Neutrophil (primary cell): ENCODE measurements around the gene TNNT3.
"Not testable (repeated sequence)": the region's sequence is repeated elsewhere in the genome, so short reads cannot be mapped to it uniquely, and the experiment has no call there.

ENCODE experiments used
- H3K27ac ChIP-seq: fragments of 200-600 bp; sonication (generic); 2 replicates; pipeline ENCODE4 v1.5.1; 2016; ENCODE audit warnings: mild to moderate bottlenecking, moderate library complexity
- H3K27me3 ChIP-seq: fragments of 200-600 bp; sonication (generic); 2 replicates; pipeline ENCODE4 v1.6.0; 2016; ENCODE audit warnings: mild to moderate bottlenecking
- H3K36me3 ChIP-seq: fragments of 200-600 bp; sonication (generic); 2 replicates; pipeline ENCODE4 v1.5.1; 2017
- H3K4me1 ChIP-seq, 2 experiments: fragments of 200-600 bp in 1 of 2; sonication (generic) in 1 of 2; 1 replicate in 1 of 2; 2 replicates in 1 of 2; pipeline versions ENCODE4 v1.5.1 to v1.6.1; 2013 to 2016; ENCODE audit warnings: low read depth in 1 of 2, low read length in 1 of 2, mild to moderate bottlenecking in 1 of 2, moderate library complexity in 1 of 2; ENCODE audit not compliant: control insufficient read depth in 1 of 2, insufficient read depth in 1 of 2
- H3K4me3 ChIP-seq, 2 experiments: fragments of 200-600 bp in 1 of 2; sonication (generic) in 1 of 2; 1 replicate in 1 of 2; 2 replicates in 1 of 2; pipeline ENCODE4 v1.5.1; 2013 to 2016; ENCODE audit warnings: low read depth in 1 of 2, low read length in 1 of 2, mild to moderate bottlenecking in 1 of 2, moderate library complexity in 1 of 2
- H3K9me3 ChIP-seq: fragments of 200-600 bp; sonication (generic); 2 replicates; pipeline ENCODE4 v1.5.1; 2016
- TF ChIP-seq, protein P1 (sequence below): fragments of 200-600 bp; sonication (generic); IDR thresholded peaks from 2 replicates; pipeline ENCODE4 v1.5.1; 2016; ENCODE audit warnings: antibody characterized with exemption

Gene TNNT3

DNA sequence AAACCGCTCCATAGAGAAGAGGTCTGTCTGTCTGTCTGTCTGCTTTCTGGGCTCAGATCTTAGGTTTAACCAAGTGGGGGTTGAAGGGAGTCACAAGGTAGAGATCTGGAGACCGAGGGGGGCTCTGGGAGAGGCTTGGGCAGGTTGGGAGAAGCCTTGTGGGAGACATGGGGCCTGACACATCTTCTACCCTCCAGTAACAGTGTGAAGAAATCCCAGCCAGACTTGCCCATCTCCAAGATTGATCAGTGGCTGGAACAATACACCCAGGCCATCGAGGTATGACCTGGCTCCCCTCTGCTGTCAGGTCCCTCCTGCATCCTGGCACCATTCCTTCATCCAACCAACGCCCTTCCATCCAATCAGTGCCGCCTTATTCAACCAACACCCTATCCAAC is 35.2 kb upstream of the TNNT3 start:
- TF ChIP-seq, protein P1, sequence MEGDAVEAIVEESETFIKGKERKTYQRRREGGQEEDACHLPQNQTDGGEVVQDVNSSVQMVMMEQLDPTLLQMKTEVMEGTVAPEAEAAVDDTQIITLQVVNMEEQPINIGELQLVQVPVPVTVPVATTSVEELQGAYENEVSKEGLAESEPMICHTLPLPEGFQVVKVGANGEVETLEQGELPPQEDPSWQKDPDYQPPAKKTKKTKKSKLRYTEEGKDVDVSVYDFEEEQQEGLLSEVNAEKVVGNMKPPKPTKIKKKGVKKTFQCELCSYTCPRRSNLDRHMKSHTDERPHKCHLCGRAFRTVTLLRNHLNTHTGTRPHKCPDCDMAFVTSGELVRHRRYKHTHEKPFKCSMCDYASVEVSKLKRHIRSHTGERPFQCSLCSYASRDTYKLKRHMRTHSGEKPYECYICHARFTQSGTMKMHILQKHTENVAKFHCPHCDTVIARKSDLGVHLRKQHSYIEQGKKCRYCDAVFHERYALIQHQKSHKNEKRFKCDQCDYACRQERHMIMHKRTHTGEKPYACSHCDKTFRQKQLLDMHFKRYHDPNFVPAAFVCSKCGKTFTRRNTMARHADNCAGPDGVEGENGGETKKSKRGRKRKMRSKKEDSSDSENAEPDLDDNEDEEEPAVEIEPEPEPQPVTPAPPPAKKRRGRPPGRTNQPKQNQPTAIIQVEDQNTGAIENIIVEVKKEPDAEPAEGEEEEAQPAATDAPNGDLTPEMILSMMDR, result no peak
- Histone ChIP-seq H3K36me3 (peaks cover 100% of the 10 kb centered on the region), H3K4me3 (no peak overlapping the region), H3K4me1 (peaks cover 48 to 63% of the 10 kb centered on the region in 2 experiments), H3K9me3 (no peaks in the 10 kb centered on the region), H3K27ac (peak overlapping the region; percentile 64), H3K27me3 (peaks cover 34% of the 10 kb centered on the region)

DNA sequence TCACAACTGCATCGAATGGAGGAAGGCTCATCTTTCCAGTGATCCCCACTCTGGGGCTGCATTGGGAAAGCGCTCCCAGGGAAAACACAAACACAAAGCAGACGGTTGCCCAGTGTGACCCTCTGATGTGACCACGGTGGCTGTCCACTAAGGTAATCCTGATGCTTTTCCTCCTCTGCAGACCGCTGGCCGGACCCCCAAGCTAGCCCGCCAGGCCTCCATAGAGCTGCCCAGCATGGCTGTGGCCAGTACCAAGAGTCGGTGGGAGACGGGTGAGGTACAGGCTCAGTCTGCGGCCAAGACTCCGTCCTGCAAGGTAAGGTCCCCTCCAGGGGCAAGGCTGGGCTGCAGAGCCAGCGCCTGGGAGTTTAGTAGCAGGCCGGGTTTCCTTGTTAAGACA is 33.0 kb upstream of the TNNT3 start:
- not testable (repeated sequence) for H3K4me3 ChIP-seq, H3K27ac ChIP-seq, H3K9me3 ChIP-seq
- Histone ChIP-seq H3K27me3 (peaks cover 40% of the 10 kb centered on the region), H3K4me1 (peaks cover 32 to 63% of the 10 kb centered on the region in 2 experiments), H3K36me3 (peaks cover 100% of the 10 kb centered on the region)

DNA sequence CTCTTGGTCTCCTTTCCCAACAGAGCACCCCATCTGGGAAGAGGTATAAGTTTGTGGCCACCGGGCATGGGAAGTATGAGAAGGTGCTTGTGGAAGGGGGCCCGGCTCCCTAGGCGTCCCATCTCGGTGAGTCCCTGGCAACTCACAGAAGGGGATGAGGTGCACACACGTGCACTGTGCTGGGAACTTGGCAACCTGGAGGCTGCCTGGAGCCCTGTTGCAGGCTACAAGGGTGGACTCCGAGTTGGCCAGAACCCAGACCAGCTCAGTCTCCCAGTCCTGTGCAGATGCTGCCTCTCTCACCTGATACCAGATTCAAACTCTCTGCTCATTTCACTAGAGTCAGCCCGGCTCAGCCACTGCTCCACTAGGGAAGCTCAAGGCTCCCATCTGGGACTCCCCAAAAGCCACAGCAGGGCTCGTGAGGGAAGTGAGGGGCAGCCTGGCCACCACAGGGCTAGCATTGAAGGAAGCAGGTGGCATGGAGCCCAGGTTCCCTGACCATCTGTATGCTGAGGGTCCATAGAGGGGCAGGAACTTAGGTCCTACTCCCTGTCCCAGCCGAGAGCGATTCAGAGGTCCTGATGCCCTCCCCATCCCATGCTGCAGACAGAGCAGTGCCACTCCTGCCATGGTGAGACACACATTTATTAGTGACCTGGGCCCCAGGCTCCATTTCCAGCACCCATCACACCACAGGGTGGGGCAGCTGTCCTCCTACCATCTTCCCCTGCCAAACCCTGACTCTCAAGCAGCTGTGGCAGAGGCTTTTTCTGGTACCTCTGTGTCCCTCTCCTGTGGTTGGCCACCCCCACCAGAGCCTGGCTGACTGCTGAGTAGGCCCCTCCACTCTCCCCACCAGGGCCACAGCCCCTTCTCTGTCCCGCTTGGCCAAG is 31.8 kb upstream of the TNNT3 start:
- H3K4me1 ChIP-seq, result peaks cover 24 to 56% of the 10 kb centered on the region in 2 experiments
- peaks cover 98% of the 10 kb centered on the region for H3K36me3 ChIP-seq
- H3K27ac ChIP-seq, result no peak overlapping the region
- H3K9me3 ChIP-seq, result no peaks in the 10 kb centered on the region
- TF ChIP-seq, protein P1, result no peak
- peaks cover 40% of the 10 kb centered on the region for H3K27me3 ChIP-seq
- H3K4me3 ChIP-seq, result peak overlapping the region in 1 of 2 experiments; percentile 18

DNA sequence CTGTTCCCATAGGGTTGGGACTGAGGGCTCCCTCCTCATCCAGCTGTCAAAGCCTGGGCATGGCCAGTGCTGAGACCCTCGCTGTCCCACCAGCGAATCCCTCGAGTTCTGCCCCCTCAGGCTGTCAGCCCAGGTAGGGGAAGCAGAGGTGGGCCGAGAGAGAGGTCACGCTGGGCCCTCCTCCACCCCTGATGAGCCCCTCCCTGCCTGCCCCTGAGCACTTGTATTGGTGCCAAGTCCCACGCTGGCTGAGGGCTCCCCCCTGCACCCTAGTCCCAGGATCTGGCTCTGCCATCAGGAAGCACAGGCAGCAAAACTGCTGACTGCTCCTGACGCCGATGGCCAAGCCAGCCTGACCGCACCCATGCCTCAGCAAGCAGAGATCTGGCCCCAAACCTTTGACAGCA is 31.2 kb upstream of the TNNT3 start:
- H3K4me1 ChIP-seq, result peaks cover 24 to 56% of the 10 kb centered on the region in 2 experiments
- H3K27ac ChIP-seq, result no peak overlapping the region
- TF ChIP-seq, protein P1, result no peak

DNA sequence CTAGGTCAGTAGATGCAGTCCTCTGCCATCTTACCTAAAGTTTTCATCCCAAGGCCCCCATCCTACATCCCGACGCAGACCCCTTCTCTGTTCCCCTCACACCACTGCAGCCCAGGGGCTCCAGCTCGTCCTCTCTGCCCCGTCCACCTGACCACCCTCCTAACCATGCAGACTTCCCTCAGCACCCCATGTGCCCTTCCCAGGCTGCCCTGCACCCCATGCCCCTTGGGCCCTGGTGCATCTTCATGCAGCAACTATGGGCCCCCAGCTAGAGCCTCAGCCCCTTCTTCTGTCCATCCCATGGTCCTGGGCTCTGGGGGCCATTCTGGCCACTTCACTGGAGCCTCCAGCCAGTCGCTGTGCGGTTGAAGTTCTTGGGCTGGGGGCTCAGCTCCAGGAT is 30.7 kb upstream of the TNNT3 start:
- Histone ChIP-seq H3K36me3 (peaks cover 87% of the 10 kb centered on the region), H3K4me3 (peak overlapping the region in 1 of 2 experiments; percentile 18), H3K27me3 (peaks cover 40% of the 10 kb centered on the region), H3K27ac (peak overlapping the region; percentile 68), H3K4me1 (peaks cover 24 to 56% of the 10 kb centered on the region in 2 experiments), H3K9me3 (no peaks in the 10 kb centered on the region)
- TF ChIP-seq, protein P1, result no peak

More for the DNA sequence above, 31.2 kb upstream of the TNNT3 start:
- Histone ChIP-seq H3K9me3 (no peaks in the 10 kb centered on the region), H3K36me3 (peaks cover 92% of the 10 kb centered on the region), H3K4me3 (peak overlapping the region in 1 of 2 experiments; percentile 18), H3K27me3 (peaks cover 40% of the 10 kb centered on the region)

DNA sequence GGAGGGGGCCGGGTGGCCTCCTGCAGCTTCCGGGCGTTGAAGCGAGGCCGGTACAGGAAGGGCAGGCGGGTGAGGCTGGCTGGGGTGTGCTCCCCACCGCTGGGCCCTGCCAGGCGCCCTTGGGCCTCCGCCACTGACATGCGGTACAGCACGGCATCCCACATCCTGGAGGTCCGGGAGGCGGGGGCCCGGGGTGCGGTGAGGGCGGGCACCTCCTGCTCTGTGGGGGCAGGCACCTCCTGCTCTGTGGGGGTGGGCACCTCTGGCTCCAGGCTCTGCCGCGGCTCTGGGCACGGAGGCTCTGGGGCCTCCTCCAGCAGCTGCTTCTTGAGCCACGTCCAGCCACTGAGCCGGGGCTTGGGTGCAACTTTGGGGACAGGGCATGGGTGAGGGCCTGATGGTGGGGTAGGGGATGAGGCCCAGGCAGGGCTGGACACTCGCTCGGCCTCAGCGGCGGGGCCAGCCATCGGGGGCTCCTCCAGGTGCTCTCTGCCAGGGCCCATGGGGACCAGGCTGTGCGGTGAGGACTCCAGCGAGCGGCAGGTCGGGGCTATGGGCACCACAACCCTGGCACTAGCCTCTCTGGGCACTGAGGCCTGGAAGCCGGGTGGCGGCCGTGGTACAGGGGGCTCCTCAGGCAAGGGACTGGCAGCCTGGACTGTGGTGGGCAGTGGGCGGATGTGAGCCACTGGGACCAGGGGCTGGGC is 30.1 kb upstream of the TNNT3 start:
- Histone ChIP-seq H3K27ac (peak overlapping the region; percentile 68), H3K4me1 (peaks cover 24 to 56% of the 10 kb centered on the region in 2 experiments), H3K36me3 (peaks cover 81% of the 10 kb centered on the region), H3K27me3 (peaks cover 40% of the 10 kb centered on the region), H3K9me3 (no peaks in the 10 kb centered on the region), H3K4me3 (peak overlapping the region in 1 of 2 experiments; percentile 18)
- TF ChIP-seq, protein P1, result no peak
